ENCODE data around the gene OR2A12. TPM values are rescaled to one million over a fixed set of nuclear protein-coding genes. Genes with fewer than 3 reads are reported as not detected.

OR2A12 gene
- polyA plus RNA-seq, 2 donors = not detected

DNA sequence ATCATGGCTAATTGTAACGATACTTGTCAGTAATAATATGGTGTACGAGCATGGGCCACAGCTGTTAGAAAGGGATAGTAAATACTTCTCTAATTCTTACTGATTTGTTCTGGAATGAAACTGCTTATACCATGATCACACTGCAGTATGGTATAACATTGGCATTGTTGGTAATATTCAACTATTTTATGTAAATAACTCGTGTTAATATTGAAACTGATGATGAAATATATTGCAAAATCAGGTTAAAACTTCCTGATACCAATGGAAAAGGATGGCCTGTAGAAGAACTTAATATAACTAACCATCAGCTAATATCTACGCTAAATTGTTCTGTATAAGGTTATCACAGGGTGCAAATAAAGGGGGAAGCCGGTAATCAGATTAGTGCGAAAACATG lies 47.2 kb downstream of the OR2A12 start:
- Histone ChIP-seq H3K4me1 (ENCODE audit: control insufficient read depth in 2 of 2, insufficient read depth in 2 of 2, low read length in 1 of 2) (no peaks in the 10 kb centered on the region), H3K9me3 (ENCODE audit: control insufficient read depth in 2 of 2, insufficient read depth in 1 of 2, low read depth in 1 of 2, low read length in 1 of 2) (no peaks in the 10 kb centered on the region), H3K27me3 (ENCODE audit: control insufficient read depth in 1 of 2, insufficient read depth in 2 of 2, low read length in 2 of 2) (no peaks in the 10 kb centered on the region), H3K4me3 (ENCODE audit: low read depth in 1 of 2, low read length in 2 of 2) (no peak overlapping the region), H3K27ac (ENCODE audit: low read depth in 2 of 2, low read length in 1 of 2) (no peak overlapping the region), H3K36me3 (ENCODE audit: control insufficient read depth in 2 of 2, insufficient read depth in 2 of 2, low read length in 1 of 2) (no peaks in the 10 kb centered on the region)
- WGBS, 2 donors = 84% methylated on average over 6 of the region's 6 CpGs

DNA sequence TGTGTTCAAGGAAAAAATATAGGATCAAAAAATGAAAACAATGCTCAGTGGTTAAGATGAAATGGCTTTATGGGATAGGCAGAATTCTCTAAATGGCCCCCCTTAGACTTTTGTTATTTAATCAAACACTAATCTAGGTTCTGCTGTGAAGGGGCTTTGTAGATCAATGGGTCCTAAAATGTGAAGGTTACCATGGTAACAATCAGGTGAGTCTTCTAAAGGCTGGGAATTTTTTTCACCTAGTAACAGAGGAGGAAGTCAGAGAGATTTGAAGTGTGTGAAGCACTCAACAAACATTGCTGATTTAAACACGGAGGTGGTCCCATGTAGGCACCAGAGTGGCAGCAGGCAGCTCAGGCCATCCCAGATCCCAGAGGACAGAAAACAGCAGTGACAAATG lies 48.0 kb downstream of the OR2A12 start:
- 55 to 64% methylated on average over 1 of the region's 1 CpG for WGBS, 2 donors
- H3K9me3 ChIP-seq (ENCODE audit: control insufficient read depth in 2 of 2, insufficient read depth in 1 of 2, low read depth in 1 of 2, low read length in 1 of 2) = no peaks in the 10 kb centered on the region
- no peaks in the 10 kb centered on the region for H3K36me3 ChIP-seq (ENCODE audit: control insufficient read depth in 2 of 2, insufficient read depth in 2 of 2, low read length in 1 of 2)
- no peak overlapping the region for H3K4me3 ChIP-seq (ENCODE audit: low read depth in 1 of 2, low read length in 2 of 2)
- H3K27ac ChIP-seq (ENCODE audit: low read depth in 2 of 2, low read length in 1 of 2) = no peak overlapping the region
- H3K4me1 ChIP-seq (ENCODE audit: control insufficient read depth in 2 of 2, insufficient read depth in 2 of 2, low read length in 1 of 2) = no peaks in the 10 kb centered on the region
- no peaks in the 10 kb centered on the region for H3K27me3 ChIP-seq (ENCODE audit: control insufficient read depth in 1 of 2, insufficient read depth in 2 of 2, low read length in 2 of 2)

DNA sequence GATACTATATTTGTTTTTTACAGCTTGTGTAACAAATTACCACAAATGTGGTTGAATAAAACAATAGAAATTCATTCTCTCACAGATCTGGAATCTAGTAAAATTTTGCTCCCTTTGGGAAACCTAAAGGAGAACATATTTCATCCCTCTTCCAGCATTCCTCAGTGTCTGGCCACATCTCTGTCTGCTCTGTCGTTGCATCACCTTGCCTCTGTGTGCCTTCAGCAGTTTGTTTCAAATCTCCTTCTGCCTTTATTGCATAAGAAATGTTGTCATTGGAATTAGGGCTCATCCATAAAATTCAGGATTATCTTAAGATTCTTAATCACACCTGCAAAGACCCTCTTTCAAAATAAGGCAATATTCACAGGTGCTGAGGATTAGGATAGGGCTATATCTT lies 51.4 kb downstream of the OR2A12 start:
- Histone ChIP-seq H3K36me3 (ENCODE audit: control insufficient read depth in 2 of 2, insufficient read depth in 2 of 2, low read length in 1 of 2) (no peaks in the 10 kb centered on the region), H3K4me3 (ENCODE audit: low read depth in 1 of 2, low read length in 2 of 2) (no peak overlapping the region), H3K9me3 (ENCODE audit: control insufficient read depth in 2 of 2, insufficient read depth in 1 of 2, low read depth in 1 of 2, low read length in 1 of 2) (no peaks in the 10 kb centered on the region), H3K4me1 (ENCODE audit: control insufficient read depth in 2 of 2, insufficient read depth in 2 of 2, low read length in 1 of 2) (no peaks in the 10 kb centered on the region), H3K27me3 (ENCODE audit: control insufficient read depth in 1 of 2, insufficient read depth in 2 of 2, low read length in 2 of 2) (no peaks in the 10 kb centered on the region), H3K27ac (ENCODE audit: low read depth in 2 of 2, low read length in 1 of 2) (no peak overlapping the region)
- WGBS, 2 donors = 58 to 72% methylated on average over 1 of the region's 1 CpG

DNA sequence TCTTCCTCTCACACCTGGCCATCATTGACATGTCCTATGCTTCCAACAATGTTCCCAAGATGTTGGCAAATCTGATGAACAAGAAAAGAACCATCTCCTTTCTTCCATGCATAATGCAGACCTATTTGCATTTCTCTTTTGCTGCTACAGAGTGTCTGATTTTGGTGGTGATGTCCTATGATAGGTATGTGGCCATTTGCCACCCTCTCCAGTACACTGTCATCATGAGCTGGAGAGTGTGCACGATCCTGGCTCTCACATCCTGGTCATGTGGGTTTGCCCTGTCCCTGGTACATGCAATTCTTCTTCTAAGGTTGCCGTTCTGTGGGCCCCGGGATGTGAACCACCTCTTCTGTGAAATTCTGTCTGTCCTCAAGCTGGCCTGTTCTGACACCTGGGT lies 56.1 kb downstream of the OR2A12 start:
- peaks cover 4 to 5% of the 10 kb centered on the region in 2 donors for H3K9me3 ChIP-seq (ENCODE audit: control insufficient read depth in 2 of 2, insufficient read depth in 1 of 2, low read depth in 1 of 2, low read length in 1 of 2)
- H3K27ac ChIP-seq (ENCODE audit: low read depth in 2 of 2, low read length in 1 of 2) = no peak overlapping the region
- H3K36me3 ChIP-seq (ENCODE audit: control insufficient read depth in 2 of 2, insufficient read depth in 2 of 2, low read length in 1 of 2) = no peaks in the 10 kb centered on the region
- H3K4me1 ChIP-seq (ENCODE audit: control insufficient read depth in 2 of 2, insufficient read depth in 2 of 2, low read length in 1 of 2) = no peaks in the 10 kb centered on the region
- WGBS, 2 donors = 81 to 87% methylated on average over 3 of the region's 3 CpGs
- no peak overlapping the region for H3K4me3 ChIP-seq (ENCODE audit: low read depth in 1 of 2, low read length in 2 of 2)
- H3K27me3 ChIP-seq (ENCODE audit: control insufficient read depth in 1 of 2, insufficient read depth in 2 of 2, low read length in 2 of 2) = no peaks in the 10 kb centered on the region

DNA sequence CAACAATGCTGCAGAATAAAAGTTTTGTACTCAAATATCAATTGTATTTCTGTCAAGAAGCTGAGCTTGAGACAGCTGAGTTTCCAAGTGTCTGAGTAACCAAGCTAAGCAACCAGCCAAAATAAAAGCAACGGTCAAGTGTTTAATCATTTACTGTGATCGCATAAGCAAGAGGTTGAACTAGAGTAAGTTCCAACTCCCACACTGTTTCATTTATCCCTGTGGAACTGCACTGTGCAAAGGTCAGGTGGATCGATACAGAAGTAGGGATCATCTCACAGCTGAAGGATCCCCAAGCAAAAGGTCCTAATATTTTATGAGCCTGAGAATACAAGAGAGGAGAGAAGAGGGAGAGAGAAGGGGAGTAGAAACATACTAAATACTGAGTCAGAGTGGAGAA lies 58.3 kb downstream of the OR2A12 start:
- Histone ChIP-seq H3K36me3 (ENCODE audit: control insufficient read depth in 2 of 2, insufficient read depth in 2 of 2, low read length in 1 of 2) (no peaks in the 10 kb centered on the region), H3K27ac (ENCODE audit: low read depth in 2 of 2, low read length in 1 of 2) (no peak overlapping the region), H3K27me3 (ENCODE audit: control insufficient read depth in 1 of 2, insufficient read depth in 2 of 2, low read length in 2 of 2) (no peaks in the 10 kb centered on the region), H3K4me1 (ENCODE audit: control insufficient read depth in 2 of 2, insufficient read depth in 2 of 2, low read length in 1 of 2) (no peaks in the 10 kb centered on the region), H3K9me3 (ENCODE audit: control insufficient read depth in 2 of 2, insufficient read depth in 1 of 2, low read depth in 1 of 2, low read length in 1 of 2) (peaks cover 7 to 8% of the 10 kb centered on the region in 2 donors), H3K4me3 (ENCODE audit: low read depth in 1 of 2, low read length in 2 of 2) (no peak overlapping the region)
- 92 to 94% methylated on average over 3 of the region's 3 CpGs for WGBS, 2 donors

DNA sequence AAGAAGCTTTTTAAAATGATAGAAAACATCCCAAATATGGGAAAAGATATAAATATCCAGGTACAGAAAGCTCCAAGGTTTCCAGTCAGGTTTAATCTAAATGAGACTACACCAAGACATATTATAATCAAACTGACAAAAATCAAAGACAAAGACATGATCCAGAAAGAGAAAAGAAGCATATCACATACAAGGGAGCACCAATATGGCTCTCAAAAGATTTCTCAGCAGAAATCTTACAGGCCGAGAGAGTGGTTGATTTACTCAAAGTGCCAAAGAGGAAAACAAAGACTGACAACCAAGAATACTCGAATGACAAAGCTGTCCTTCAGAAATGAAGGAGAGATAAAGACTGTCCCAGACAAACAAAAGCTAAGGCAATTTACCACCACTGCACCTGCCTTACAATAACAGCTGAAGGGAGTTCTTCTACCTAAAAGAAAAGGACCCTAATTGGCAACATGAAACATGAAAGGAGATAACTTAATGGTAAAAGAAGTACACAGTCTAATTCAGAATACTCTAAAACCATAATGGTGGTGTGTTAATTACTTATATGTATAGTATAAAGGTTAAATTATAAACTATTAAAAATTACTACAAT lies 62.2 kb downstream of the OR2A12 start:
- Histone ChIP-seq H3K4me3 (ENCODE audit: low read depth in 1 of 2, low read length in 2 of 2) (no peak overlapping the region), H3K9me3 (ENCODE audit: control insufficient read depth in 2 of 2, insufficient read depth in 1 of 2, low read depth in 1 of 2, low read length in 1 of 2) (peaks cover 7 to 8% of the 10 kb centered on the region in 2 donors), H3K27ac (ENCODE audit: low read depth in 2 of 2, low read length in 1 of 2) (no peak overlapping the region), H3K27me3 (ENCODE audit: control insufficient read depth in 1 of 2, insufficient read depth in 2 of 2, low read length in 2 of 2) (no peaks in the 10 kb centered on the region), H3K4me1 (ENCODE audit: control insufficient read depth in 2 of 2, insufficient read depth in 2 of 2, low read length in 1 of 2) (no peaks in the 10 kb centered on the region), H3K36me3 (ENCODE audit: control insufficient read depth in 2 of 2, insufficient read depth in 2 of 2, low read length in 1 of 2) (no peaks in the 10 kb centered on the region)
- 77 to 80% methylated on average over 2 of the region's 2 CpGs for WGBS, 2 donors

Other genes starting within 250 kb of the OR2A12 start
- 1 to 10 TPM; 7.4 to 8.8 TPM for gene TCAF1, start 184.1 kb upstream of the OR2A12 start, polyA plus RNA-seq
- not detected for gene OR2F2, start 151.0 kb upstream of the OR2A12 start, polyA plus RNA-seq
- gene OR2F1, start 131.4 kb upstream of the OR2A12 start, polyA plus RNA-seq = not detected
- not detected for gene OR6B1, start 86.0 kb upstream of the OR2A12 start, polyA plus RNA-seq
- not detected for gene OR2A5, start 37.3 kb upstream of the OR2A12 start, polyA plus RNA-seq
- gene OR2A25, start 16.5 kb upstream of the OR2A12 start, polyA plus RNA-seq = not detected
- not detected for gene OR2A2, start 23.3 kb downstream of the OR2A12 start, polyA plus RNA-seq
- gene OR2A14, start 36.9 kb downstream of the OR2A12 start, polyA plus RNA-seq = not detected
- gene CTAGE4, start 97.2 kb downstream of the OR2A12 start, polyA plus RNA-seq = 1 to 10 TPM; 3.2 to 4.3 TPM
- gene ARHGEF35, start 109.6 kb downstream of the OR2A12 start, polyA plus RNA-seq = 10 to 100 TPM; 20.0 to 20.1 TPM
- under 1 TPM in 1 of 2 donors, not detected in 1; 0.02 TPM for gene OR2A42, start 153.3 kb downstream of the OR2A12 start, polyA plus RNA-seq
- 1 to 10 TPM; 1.1 to 1.6 TPM for gene OR2A7, start 178.5 kb downstream of the OR2A12 start, polyA plus RNA-seq
- gene CTAGE8, start 183.0 kb downstream of the OR2A12 start, polyA plus RNA-seq = 1 to 10 TPM in 1 of 2 donors, under 1 TPM in 1; 0.01 to 2.5 TPM
- gene OR2A1, start 226.1 kb downstream of the OR2A12 start, polyA plus RNA-seq = under 1 TPM in 1 of 2 donors, not detected in 1; 0.01 TPM

Measured in esophagus (tissue), 2 donors.